Esophagus squamous epithelium (tissue), 4 donors: ENCODE measurements around the gene P3R3URF.

Experiments used
- CTCF ChIP-seq, 6 experiments: fragments of 450-650 bp in 4 of 6; fragments of 200-600 bp in 2 of 6; sonication (generic) in 2 of 6; IDR thresholded peaks; one replicate each; pipeline ENCODE4 v1.5.1; 2016 to 2019; ENCODE audit warnings: antibody characterized with exemption in 6 of 6, mild to moderate bottlenecking in 4 of 6, moderate library complexity in 4 of 6
- POLR2A ChIP-seq, 4 donors: fragments of 450-650 bp; IDR thresholded peaks; one replicate each; pipeline ENCODE4 v1.6.1; 2017; ENCODE audit warnings: antibody characterized with exemption in 4 of 4, mild to moderate bottlenecking in 4 of 4, moderate library complexity in 3 of 4

GRCh38 chr1:46204406-46204742 lies 28.1 kb upstream of the P3R3URF start:
- no peak for TF ChIP-seq CTCF (IDR thresholded peaks at IDR 0.05)
- peak in 1 of 4 donors; percentile 2 for TF ChIP-seq POLR2A (IDR thresholded peaks at IDR 0.05)
